AG09319 (cell line): ENCODE data around the gene AFAP1L2.

ENCODE experiments used
- DNase-seq: peaks from one replicate; pipeline ENCODE4 v3.0.0-alpha.2; 2010; ENCODE audit warnings: low read depth; ENCODE audit errors: extremely low read depth
- CTCF ChIP-seq: IDR thresholded peaks from 2 replicates; pipeline ENCODE4 v1.5.1; 2011; ENCODE audit warnings: low read depth, mild to moderate bottlenecking, inconsistent platforms, low read length, moderate library complexity

The AFAP1L2 gene

GRCh38 chr10:114294549-114294948, 109.8 kb downstream of the AFAP1L2 start:
- TF ChIP-seq CTCF, result no peak
- no peak for DNase-seq

GRCh38 chr10:114293075-114293474, 111.2 kb downstream of the AFAP1L2 start:
- no peak for DNase-seq
- TF ChIP-seq CTCF, result no peak

- DNase-seq, result no peak
- TF ChIP-seq CTCF, result no peak
These were observed 112.8 kb downstream of the AFAP1L2 start for GRCh38 chr10:114291516-114291915.

GRCh38 chr10:114291076-114291475, 113.2 kb downstream of the AFAP1L2 start:
- DNase-seq, result no peak

GRCh38 chr10:114290038-114290437, 114.3 kb downstream of the AFAP1L2 start:
- TF ChIP-seq CTCF, result no peak
- DNase-seq, result no peak

More at GRCh38 chr10:114291076-114291475, 113.2 kb downstream of the AFAP1L2 start:
- no peak for TF ChIP-seq CTCF

GRCh38 chr10:114289096-114289436, 115.2 kb downstream of the AFAP1L2 start:
- no peak for DNase-seq
- TF ChIP-seq CTCF, result no peak

GRCh38 chr10:114288424-114289095, 115.7 kb downstream of the AFAP1L2 start:
- DNase-seq, result no peak
- TF ChIP-seq CTCF, result no peak
